Neural crest cell (in vitro differentiated cells): ENCODE data around the gene TTLL11. TPM values are rescaled to one million over a fixed set of nuclear protein-coding genes. Genes with fewer than 3 reads are reported as not detected.
"Not testable (repeated sequence)": the region's sequence is repeated elsewhere in the genome, so short reads cannot be mapped to it uniquely, and the experiment has no call there.

ENCODE experiments used
- DNase-seq: peaks from one replicate; pipeline ENCODE4 v3.0.0; 2021; ENCODE audit warnings: low read depth, mixed read lengths, low spot score
- H3K27ac Mint-ChIP-seq: one replicate; pipeline ENCODE4 v1.8.0; 2021; ENCODE audit warnings: mild to moderate bottlenecking, mixed read lengths; ENCODE audit not compliant: unreplicated experiment
- H3K27me3 Mint-ChIP-seq: 2 replicates; pipeline ENCODE4 v1.8.0; 2021; ENCODE audit warnings: low read depth, mild to moderate bottlenecking, mixed read lengths
- H3K36me3 Mint-ChIP-seq: 2 replicates; pipeline ENCODE4 v1.8.0; 2021; ENCODE audit warnings: low read depth, mild to moderate bottlenecking, mixed read lengths
- H3K4me1 Mint-ChIP-seq: 2 replicates; pipeline ENCODE4 v1.8.0; 2021; ENCODE audit warnings: mixed read lengths
- H3K4me3 Mint-ChIP-seq: one replicate; pipeline ENCODE4 v1.8.0; 2021; ENCODE audit warnings: mild to moderate bottlenecking, mixed read lengths
- H3K9me3 Mint-ChIP-seq: 2 replicates; pipeline ENCODE4 v1.8.0; 2021; ENCODE audit warnings: mixed read lengths
- CTCF ChIP-seq: fragments of 200-600 bp; sonication (generic); conservative IDR thresholded peaks from 2 replicates; pipeline ENCODE4 v1.5.0; 2021; ENCODE audit warnings: antibody characterized with exemption, mild to moderate bottlenecking
- total RNA-seq: library from RNA; stranded (reverse); gene quantifications from 2 replicates; pipeline ENCODE4 v1.2.1, GENCODE V29; 2021

Gene TTLL11
- total RNA-seq, 1 donor from 2014 or later = 9.1 TPM

- H3K9me3 Mint-ChIP-seq = peaks cover 11% of the 10 kb centered on the region
- TF ChIP-seq CTCF = no peak
- no peak overlapping the region for H3K27ac Mint-ChIP-seq
Observed at GRCh38 chr9:122076773-122077172, 16.3 kb downstream of the TTLL11 start.

GRCh38 chr9:122076117-122076516 is 17.0 kb downstream of the TTLL11 start:
- Mint-ChIP-seq H3K4me3 (no peak overlapping the region), H3K27me3 (no peaks in the 10 kb centered on the region), H3K9me3 (peaks cover 11% of the 10 kb centered on the region), H3K4me1 (peaks cover 5% of the 10 kb centered on the region), H3K36me3 (peaks cover 11% of the 10 kb centered on the region), H3K27ac (no peak overlapping the region)
- TF ChIP-seq CTCF = no peak
- no peak for DNase-seq

More at GRCh38 chr9:122076773-122077172, 16.3 kb downstream of the TTLL11 start:
- peaks cover 2% of the 10 kb centered on the region for H3K4me1 Mint-ChIP-seq
- peaks cover 11% of the 10 kb centered on the region for H3K36me3 Mint-ChIP-seq
- DNase-seq = no peak
- no peaks in the 10 kb centered on the region for H3K27me3 Mint-ChIP-seq
- no peak overlapping the region for H3K4me3 Mint-ChIP-seq

DNA sequence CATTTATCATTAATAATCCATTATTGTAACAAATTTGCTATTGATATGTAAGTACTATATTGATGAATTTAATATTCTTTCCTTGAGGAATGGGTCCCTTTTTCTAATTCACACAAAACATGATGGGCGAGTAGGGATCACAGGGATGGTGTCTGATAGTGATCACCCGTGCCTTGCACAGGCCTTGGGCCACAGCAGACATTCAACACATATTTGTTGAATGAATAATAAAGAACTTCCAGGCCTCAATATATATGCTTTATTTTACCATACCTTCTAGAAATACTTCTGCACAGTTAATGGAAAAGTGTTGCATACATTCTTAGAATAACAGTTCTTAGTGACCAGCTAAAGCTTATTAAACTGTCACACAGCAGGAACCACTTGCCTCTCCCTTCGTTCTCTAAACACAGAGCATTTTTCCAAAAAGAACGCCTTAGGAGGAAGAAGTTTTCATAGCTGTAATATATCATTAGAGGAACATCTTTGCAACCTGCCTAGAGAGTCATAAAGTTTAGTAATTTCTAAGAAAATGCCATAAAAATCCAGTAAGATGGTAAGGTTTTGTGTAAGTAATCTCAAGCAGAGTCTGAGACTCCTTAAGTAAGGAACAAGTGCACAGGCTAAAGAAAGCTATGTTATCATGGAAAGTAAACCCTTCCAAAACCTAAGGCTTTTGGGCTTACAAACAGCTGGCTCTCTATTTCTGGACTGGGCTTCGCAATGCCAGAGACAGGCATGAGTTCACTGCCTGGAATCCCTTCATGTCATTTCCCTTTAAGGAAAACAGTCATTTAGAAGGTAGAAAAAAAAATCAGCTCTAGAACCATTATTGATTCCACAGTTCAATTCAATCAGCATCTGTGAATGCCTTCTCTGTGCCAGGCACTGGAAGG is 17.7 kb downstream of the TTLL11 start:
- no peak for TF ChIP-seq CTCF
- Mint-ChIP-seq H3K9me3 (peaks cover 11% of the 10 kb centered on the region), H3K27me3 (no peaks in the 10 kb centered on the region), H3K36me3 (peaks cover 11% of the 10 kb centered on the region), H3K4me3 (no peak overlapping the region), H3K4me1 (peaks cover 5% of the 10 kb centered on the region), H3K27ac (no peak overlapping the region)
- DNase-seq = no peak

DNA sequence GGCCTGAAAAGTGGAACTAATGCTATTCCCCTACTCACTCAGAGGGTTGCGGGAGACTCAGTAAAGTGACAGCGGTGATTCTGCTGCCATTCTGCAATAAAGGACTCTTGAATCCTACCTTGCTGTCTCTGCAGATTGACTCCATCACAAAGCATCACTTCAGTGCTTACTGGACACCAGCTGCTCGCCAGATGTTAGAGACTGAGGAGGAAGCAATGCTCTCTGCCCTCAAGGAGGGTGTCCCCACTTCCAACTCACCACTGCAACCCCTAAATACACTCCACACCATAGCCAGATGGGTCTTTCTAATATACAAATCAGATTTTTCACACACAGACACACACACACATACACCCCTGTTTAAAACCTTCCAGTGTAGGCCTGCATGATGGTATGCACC is 21.4 kb downstream of the TTLL11 start:
- peaks cover 3% of the 10 kb centered on the region for H3K9me3 Mint-ChIP-seq
- peaks cover 5% of the 10 kb centered on the region for H3K4me1 Mint-ChIP-seq
- TF ChIP-seq CTCF = no peak
- no peak overlapping the region for H3K4me3 Mint-ChIP-seq
- H3K27ac Mint-ChIP-seq = no peak overlapping the region
- H3K36me3 Mint-ChIP-seq = peaks cover 3% of the 10 kb centered on the region
- no peak for DNase-seq
- H3K27me3 Mint-ChIP-seq = no peaks in the 10 kb centered on the region

DNA sequence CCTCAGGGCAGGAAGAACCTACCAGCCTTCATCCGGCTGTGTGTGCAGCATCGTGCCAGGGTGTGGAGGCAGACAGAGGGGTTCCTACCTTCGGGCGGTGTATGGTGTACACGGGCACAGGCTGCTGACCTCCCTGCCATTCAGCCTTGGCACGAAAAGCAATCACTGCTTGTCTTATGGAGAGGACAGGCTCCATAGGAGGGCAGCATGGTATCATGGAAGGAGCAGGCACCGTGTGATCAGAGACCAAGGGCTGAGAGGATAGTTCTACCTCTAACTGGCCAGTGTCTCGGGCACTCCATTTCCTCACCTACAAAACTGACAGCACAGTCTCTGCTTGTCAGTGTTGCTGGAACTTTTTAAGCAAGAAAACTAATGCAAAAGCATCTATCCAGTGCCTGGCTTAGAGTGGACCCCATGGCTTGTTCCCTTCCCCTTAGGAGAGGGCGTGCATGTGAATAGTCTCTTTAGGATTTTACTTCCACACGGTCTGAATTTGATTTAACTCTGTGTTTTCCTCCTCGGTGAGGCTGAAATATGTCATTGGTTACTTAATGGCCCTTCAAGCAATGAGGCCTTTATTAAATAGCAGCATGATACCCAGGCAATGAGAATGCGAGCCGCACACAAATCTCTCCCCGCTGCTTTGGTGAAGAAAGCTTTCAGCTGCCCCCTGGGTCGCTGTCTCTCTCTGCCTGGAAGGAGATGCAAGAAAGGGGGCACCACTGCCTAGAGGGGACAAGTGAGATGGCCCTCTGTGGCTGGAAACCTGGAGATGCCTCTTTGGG is 22.2 kb downstream of the TTLL11 start:
- H3K27me3 Mint-ChIP-seq = no peaks in the 10 kb centered on the region
- peaks cover 5% of the 10 kb centered on the region for H3K4me1 Mint-ChIP-seq
- DNase-seq = no peak
- no peaks in the 10 kb centered on the region for H3K36me3 Mint-ChIP-seq
- peak overlapping the region; percentile 62 for H3K27ac Mint-ChIP-seq
- H3K4me3 Mint-ChIP-seq = no peak overlapping the region
- no peak for TF ChIP-seq CTCF
- no peaks in the 10 kb centered on the region for H3K9me3 Mint-ChIP-seq

GRCh38 chr9:122066680-122067079 is 26.4 kb downstream of the TTLL11 start:
- H3K4me1 Mint-ChIP-seq, H3K4me3 Mint-ChIP-seq, H3K27ac Mint-ChIP-seq, DNase-seq, H3K36me3 Mint-ChIP-seq, H3K27me3 Mint-ChIP-seq, H3K9me3 Mint-ChIP-seq: not testable (repeated sequence)
